Thyroid gland (tissue), 4 donors: Measurements from ENCODE around the gene MAPT.

Experiments used
- POLR2A ChIP-seq, 2 donors: fragments of 450-650 bp; IDR thresholded peaks; one replicate each; pipeline ENCODE4 v1.6.1; 2017; ENCODE audit warnings: antibody characterized with exemption in 2 of 2, mild to moderate bottlenecking in 2 of 2, moderate library complexity in 1 of 2
- TF ChIP-seq, protein P1 (sequence below), 6 experiments: fragments of 200-600 bp in 3 of 6; fragments of 450-650 bp in 3 of 6; sonication (generic) in 3 of 6; IDR thresholded peaks; one replicate each; pipeline ENCODE4 v1.5.1; 2016 to 2019; ENCODE audit warnings: antibody characterized with exemption in 6 of 6, mild to moderate bottlenecking in 2 of 6, inconsistent platforms in 1 of 6, moderate library complexity in 1 of 6

GRCh38 chr17:46042246-46042645 lies 147.9 kb downstream of the MAPT start:
- TF ChIP-seq, protein P1, sequence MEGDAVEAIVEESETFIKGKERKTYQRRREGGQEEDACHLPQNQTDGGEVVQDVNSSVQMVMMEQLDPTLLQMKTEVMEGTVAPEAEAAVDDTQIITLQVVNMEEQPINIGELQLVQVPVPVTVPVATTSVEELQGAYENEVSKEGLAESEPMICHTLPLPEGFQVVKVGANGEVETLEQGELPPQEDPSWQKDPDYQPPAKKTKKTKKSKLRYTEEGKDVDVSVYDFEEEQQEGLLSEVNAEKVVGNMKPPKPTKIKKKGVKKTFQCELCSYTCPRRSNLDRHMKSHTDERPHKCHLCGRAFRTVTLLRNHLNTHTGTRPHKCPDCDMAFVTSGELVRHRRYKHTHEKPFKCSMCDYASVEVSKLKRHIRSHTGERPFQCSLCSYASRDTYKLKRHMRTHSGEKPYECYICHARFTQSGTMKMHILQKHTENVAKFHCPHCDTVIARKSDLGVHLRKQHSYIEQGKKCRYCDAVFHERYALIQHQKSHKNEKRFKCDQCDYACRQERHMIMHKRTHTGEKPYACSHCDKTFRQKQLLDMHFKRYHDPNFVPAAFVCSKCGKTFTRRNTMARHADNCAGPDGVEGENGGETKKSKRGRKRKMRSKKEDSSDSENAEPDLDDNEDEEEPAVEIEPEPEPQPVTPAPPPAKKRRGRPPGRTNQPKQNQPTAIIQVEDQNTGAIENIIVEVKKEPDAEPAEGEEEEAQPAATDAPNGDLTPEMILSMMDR (IDR thresholded peaks at IDR 0.05), result no peak
- no peak for TF ChIP-seq POLR2A (IDR thresholded peaks at IDR 0.05)
